Tibial artery (tissue), 4 donors: ENCODE data around the gene KLHL15.

Experiments used
- DNase-seq, 2 donors: peaks; one replicate each; pipeline ENCODE4 v3.0.0-alpha.2; 2019
- H3K27ac ChIP-seq, 2 donors: fragments of 200-600 bp; sonication (generic) in 1 of 2; 1 replicate in 1 of 2; 2 replicates in 1 of 2; pipeline ENCODE4 v1.5.1; 2018 to 2019; ENCODE audit warnings: mild to moderate bottlenecking in 1 of 2
- H3K27me3 ChIP-seq, 2 donors: fragments of 200-600 bp; sonication (generic) in 1 of 2; one replicate each; pipeline versions ENCODE4 v1.5.1 to v1.6.0; 2016 to 2019
- H3K36me3 ChIP-seq, 3 donors: fragments of 200-600 bp; sonication (generic) in 2 of 3; one replicate each; pipeline ENCODE4 v1.5.1; 2016 to 2019; ENCODE audit warnings: mild to moderate bottlenecking in 2 of 3
- H3K4me1 ChIP-seq, 4 donors: fragments of 200-600 bp; sonication (generic) in 2 of 4; 1 replicate in 3 of 4; 2 replicates in 1 of 4; pipeline ENCODE4 v1.5.1; 2016 to 2019
- H3K4me3 ChIP-seq, 2 donors: fragments of 200-600 bp; sonication (generic) in 1 of 2; 1 replicate in 1 of 2; 2 replicates in 1 of 2; pipeline ENCODE4 v1.5.1; 2018 to 2019; ENCODE audit warnings: mild to moderate bottlenecking in 2 of 2
- H3K9me3 ChIP-seq, 3 donors: fragments of 200-600 bp; sonication (generic) in 1 of 3; one replicate each; pipeline ENCODE4 v1.5.1; 2016 to 2019
- CTCF ChIP-seq, 2 experiments: fragments of 200-600 bp in 1 of 2; fragments of 450-650 bp in 1 of 2; IDR thresholded peaks; one replicate each; pipeline ENCODE4 v1.5.1; 2017 to 2019; ENCODE audit warnings: antibody characterized with exemption in 2 of 2, mild to moderate bottlenecking in 1 of 2, moderate library complexity in 1 of 2
- intact Hi-C: fragments of 100-400 bp; cut with DNase I; formaldehyde crosslinking; loops from one replicate; pipeline ENCODE4 v1.15.0; 2023; ENCODE audit warnings: low total_unique reads

KLHL15 gene

DNA sequence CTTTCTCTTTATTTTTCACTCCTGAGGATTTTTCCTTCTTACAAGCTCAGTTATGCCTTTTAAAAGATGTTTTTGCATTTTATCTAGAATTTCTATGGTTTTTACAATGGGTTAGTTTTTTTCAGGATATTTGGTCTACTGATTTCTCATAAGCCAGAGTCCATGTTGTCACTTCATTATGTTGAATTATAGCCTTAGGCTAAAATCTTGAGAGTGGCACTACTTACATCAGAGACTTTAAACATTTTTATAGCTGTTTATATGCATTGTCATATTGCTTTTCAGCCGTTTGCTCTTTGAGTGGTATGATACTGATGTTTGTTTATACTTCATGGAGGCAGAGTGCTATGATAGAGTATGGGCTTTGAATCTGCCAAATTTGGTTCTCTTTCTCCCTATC, 82.8 kb downstream of the KLHL15 start:
- Histone ChIP-seq H3K27ac (no peak overlapping the region), H3K36me3 (no peaks in the 10 kb centered on the region), H3K4me1 (no peaks in the 10 kb centered on the region), H3K27me3 (no peaks in the 10 kb centered on the region), H3K9me3 (no peaks in the 10 kb centered on the region), H3K4me3 (no peak overlapping the region)
- TF ChIP-seq CTCF (IDR thresholded peaks at IDR 0.05) = no peak
- intact Hi-C loops = no loop called here
- DNase-seq = no peak

DNA sequence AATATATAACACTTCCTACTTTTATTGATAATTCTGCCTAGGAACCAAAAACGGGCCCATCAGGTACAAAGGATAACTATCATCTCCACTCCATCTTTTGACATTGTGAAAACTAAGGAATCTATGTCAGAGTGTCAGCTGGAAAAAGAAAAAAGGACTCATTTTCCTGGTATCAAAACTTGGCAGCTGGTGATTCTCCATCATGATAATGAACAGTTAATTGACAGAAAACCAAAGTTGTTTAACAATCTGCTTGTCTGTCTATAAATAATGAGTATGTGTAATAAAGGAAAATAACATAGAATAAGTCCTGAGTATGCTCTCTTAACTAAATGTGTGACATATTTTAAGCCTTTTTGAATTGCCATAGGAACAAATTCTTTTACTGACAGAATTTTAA, 87.8 kb downstream of the KLHL15 start:
- Histone ChIP-seq H3K36me3 (no peaks in the 10 kb centered on the region), H3K27me3 (no peaks in the 10 kb centered on the region), H3K4me3 (no peak overlapping the region), H3K9me3 (no peaks in the 10 kb centered on the region), H3K4me1 (no peaks in the 10 kb centered on the region), H3K27ac (no peak overlapping the region)
- intact Hi-C loops = no loop called here
- no peak for TF ChIP-seq CTCF (IDR thresholded peaks at IDR 0.05)
- DNase-seq = no peak

- Histone ChIP-seq H3K4me3 (no peak overlapping the region), H3K36me3 (no peaks in the 10 kb centered on the region), H3K27ac (no peak overlapping the region), H3K4me1 (no peaks in the 10 kb centered on the region), H3K27me3 (no peaks in the 10 kb centered on the region), H3K9me3 (no peaks in the 10 kb centered on the region)
- intact Hi-C loops = no loop called here
- no peak for TF ChIP-seq CTCF (IDR thresholded peaks at IDR 0.05)
- DNase-seq = no peak
These were observed 88.3 kb downstream of the KLHL15 start for GRCh38 chrX:23938690-23939089.

GRCh38 chrX:23937100-23937499, 89.9 kb downstream of the KLHL15 start:
- no peak for DNase-seq
- Histone ChIP-seq H3K27me3 (no peaks in the 10 kb centered on the region), H3K9me3 (no peaks in the 10 kb centered on the region), H3K27ac (no peak overlapping the region), H3K4me3 (no peak overlapping the region), H3K4me1 (no peaks in the 10 kb centered on the region), H3K36me3 (no peaks in the 10 kb centered on the region)
- TF ChIP-seq CTCF (IDR thresholded peaks at IDR 0.05) = no peak
- intact Hi-C loops = no loop called here

GRCh38 chrX:23936180-23936579, 90.8 kb downstream of the KLHL15 start:
- H3K9me3 ChIP-seq = no peaks in the 10 kb centered on the region
- H3K4me1 ChIP-seq = no peaks in the 10 kb centered on the region
- H3K27ac ChIP-seq = no peak overlapping the region
- intact Hi-C loops = no loop called here
- no peak for TF ChIP-seq CTCF (IDR thresholded peaks at IDR 0.05)
- DNase-seq = no peak
- no peak overlapping the region for H3K4me3 ChIP-seq
- no peaks in the 10 kb centered on the region for H3K36me3 ChIP-seq
- no peaks in the 10 kb centered on the region for H3K27me3 ChIP-seq

DNA sequence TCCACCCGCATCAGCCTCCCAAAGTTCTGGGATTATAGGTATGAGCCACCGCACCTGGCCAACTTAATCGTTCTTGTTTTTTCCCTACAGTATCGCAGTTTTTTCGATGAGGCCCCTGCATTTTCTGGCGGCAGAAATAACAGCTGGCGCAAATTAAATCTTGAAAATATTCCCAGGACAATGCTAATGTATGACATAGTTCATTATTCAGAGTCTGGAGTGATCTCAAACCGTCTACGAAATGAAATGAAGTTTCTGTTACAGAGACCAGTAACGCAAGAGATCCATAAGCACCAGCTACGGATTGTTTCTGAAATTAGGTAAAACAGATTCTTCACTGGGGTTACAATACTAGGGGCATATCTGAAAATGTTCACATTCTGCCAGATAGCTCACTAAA, 91.9 kb downstream of the KLHL15 start:
- Histone ChIP-seq H3K27ac (no peak overlapping the region), H3K27me3 (no peaks in the 10 kb centered on the region), H3K4me1 (no peaks in the 10 kb centered on the region), H3K9me3 (no peaks in the 10 kb centered on the region), H3K4me3 (no peak overlapping the region), H3K36me3 (no peaks in the 10 kb centered on the region)
- no peak for DNase-seq
- TF ChIP-seq CTCF (IDR thresholded peaks at IDR 0.05) = no peak
- intact Hi-C loops = no loop called here
